HG03442 (cell line): ENCODE data around the gene FARS2.

Source experiments
- ATAC-seq: cut with Tn5 transposase; IDR thresholded peaks from one replicate; pipeline ENCODE4 v1.9.1; 2021; ENCODE audit warnings: mild to moderate bottlenecking, moderate library complexity; ENCODE audit not compliant: unreplicated experiment

The FARS2 gene

GRCh38 chr6:5248302-5249098 is 12.8 kb upstream of the FARS2 start:
- ATAC-seq: no peak

DNA sequence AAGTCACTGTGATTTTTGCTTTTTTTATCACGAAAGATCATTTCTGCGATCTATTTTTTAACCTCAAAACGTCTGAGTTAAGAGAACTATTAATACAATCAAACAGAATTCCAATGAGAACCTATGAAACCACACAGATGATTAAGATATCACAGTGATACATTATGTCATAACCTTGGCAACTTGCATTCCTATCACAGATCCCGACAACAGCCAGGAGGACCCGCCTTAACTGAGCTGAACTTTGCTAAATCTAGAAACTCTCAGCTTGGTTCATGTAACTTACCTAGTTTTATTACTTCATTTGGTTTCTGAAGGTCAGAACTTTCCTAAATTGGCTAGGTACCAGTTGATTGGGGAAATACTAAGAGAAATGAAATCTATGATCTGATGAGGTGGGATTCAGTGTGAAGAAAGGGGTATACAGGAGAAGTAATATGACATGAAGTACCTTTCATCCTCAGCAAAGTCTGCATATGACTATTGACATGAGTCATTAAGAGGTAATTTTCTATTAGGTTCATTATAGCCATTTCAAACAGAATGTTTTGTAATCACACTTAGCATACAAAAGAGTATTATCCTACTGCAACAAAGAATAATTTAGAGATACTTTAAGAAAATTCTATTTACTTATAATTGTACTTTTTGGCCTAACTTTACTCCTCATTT is 11.7 kb upstream of the FARS2 start:
- no peak for ATAC-seq

DNA sequence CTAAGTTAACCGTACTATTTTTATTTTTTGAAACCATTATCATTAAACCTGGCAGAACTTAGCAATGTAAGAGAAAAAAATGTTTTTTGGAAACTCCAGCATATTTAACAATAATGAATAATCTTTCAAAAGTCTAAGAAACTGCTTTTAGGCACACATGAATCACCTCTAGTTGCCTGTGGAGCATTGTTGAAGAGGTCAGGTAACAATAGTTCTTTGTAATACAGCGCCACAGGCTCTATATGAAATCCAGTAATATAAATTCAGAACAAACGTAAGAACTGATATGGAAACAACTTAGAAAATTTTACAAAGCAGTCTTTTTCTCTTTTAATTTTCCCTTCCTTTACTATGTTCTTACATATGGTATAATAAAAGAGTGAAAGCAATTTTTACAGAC is 10.9 kb upstream of the FARS2 start:
- no peak for ATAC-seq

DNA sequence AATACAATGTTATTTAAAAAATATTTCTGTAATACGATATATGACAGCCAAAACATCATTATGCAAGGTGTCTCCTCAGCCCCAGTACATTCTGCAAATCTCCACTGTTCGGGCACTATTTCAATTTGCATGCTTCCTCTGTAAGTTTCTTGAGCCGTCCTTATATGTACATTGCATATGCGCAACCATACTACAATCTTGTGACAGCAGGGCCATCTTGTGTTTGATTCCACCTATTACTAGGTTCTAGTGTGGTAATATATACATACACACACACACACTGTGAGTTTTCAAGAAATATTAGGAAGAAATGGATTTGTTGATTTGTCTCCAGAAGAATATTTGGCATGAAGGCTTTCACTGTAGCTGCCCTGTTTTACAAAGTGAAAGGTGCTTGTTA is 10.4 kb upstream of the FARS2 start:
- no peak for ATAC-seq

DNA sequence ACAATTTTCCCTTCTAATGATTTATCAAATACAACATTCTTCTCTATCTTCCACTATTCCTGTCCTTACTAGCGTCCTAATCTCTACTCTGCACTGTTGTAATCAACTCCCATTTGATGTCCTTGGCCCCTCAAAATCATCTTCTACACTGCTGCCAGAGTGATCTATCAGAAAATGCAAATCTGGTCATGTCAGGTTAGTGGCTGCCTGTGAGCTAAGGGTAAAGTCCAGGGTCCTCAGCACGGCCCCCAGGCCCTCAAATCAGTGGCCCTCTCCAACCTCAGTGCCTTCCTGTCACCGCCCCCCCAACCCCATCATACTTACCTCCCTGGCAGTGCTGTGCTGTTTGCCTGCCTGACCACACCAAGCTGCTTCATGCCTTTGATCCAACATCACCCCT is 4.4 kb upstream of the FARS2 start:
- ATAC-seq: no peak

DNA sequence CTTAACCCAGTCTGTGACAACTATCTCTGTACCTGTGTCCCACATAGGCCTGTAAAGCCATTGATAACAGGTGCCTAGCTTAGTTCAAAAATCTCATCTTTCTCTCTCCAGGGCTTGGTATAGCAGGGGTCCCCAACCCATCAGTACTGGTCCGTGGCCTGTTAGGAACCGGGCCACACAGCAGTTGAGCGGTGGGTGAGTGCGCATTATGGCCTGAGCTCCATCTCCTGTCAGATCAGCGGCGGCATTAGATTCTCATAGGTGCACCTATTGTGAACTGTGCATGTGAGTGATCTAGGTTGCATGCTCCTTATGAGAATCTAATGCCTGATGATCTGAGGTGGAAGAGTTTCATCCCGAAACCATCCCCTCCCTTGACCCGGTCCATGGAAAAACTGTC is 3.9 kb upstream of the FARS2 start:
- no peak for ATAC-seq

GRCh38 chr6:5259428-5259827 is 1.9 kb upstream of the FARS2 start:
- ATAC-seq: no peak

DNA sequence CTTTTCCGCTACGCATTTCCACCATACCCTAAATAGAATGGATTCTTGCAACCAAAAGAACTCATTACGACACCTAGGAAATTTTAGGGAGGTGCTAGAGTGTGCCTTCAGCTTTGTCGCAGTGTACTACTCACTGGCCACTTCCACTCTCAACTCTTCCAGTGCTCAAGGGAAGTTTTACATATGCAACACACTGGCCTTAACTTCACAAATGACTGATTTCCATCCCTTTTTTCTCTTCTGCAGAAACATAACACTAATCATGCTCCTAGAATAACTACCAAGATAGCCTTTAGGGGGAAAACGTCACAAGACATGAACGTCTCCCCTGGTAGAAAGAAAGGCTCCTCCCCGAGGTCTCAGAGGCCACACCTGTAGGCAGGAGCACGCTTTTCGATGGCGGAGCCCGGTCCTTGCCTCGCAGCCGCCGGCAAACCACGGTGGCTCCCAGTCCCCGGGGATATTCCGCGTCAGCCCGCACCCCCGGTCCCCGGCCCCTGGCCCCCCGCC is 1.1 kb upstream of the FARS2 start:
- ATAC-seq: peak; percentile 60

DNA sequence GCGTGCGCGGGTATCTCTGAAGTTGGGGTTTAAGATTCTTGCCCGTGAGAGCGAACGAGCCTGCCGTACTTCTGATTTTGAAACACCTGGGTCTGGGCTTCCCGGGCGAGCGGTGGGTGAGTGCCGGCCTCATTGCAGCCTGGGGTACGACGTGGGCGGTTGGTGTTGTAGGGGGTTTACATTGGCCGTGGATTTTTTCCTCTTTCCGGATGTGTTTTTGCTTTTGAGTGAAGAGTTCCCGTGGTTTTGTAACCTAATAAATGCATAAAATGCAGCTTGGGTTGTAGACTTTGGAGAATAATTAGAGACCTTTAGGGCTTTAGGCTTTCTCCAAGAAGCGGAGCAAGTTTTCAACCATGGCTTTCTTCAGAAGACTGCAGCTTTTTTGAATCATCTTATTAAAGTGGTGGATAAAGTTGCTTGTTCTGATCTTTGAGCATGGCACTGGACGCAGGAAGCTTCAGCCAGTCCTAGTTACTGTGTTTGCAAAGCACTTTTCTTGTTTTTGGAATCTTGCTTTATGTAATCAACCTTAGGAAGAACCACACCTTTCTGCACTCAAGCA is 314 bp downstream of the FARS2 start:
- ATAC-seq: no peak

DNA sequence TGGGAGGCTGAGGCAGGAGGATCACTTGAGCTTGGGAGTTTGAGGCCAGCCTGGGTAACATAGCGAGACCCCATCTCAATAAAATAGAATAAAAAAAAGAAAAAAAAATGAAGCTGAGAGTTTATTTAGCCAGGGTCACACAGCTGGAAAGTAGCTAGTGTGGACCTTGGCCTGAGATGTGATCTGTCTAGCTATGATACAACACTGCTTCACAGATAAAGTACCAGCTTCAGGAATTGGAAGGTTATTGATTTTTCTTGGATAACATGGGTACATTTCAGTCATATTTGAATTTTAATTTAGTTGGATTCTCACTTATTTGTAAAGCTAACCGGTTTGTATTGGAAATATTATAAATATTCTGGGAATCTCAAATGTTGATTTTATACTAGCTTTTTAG is 5.1 kb downstream of the FARS2 start:
- no peak for ATAC-seq

DNA sequence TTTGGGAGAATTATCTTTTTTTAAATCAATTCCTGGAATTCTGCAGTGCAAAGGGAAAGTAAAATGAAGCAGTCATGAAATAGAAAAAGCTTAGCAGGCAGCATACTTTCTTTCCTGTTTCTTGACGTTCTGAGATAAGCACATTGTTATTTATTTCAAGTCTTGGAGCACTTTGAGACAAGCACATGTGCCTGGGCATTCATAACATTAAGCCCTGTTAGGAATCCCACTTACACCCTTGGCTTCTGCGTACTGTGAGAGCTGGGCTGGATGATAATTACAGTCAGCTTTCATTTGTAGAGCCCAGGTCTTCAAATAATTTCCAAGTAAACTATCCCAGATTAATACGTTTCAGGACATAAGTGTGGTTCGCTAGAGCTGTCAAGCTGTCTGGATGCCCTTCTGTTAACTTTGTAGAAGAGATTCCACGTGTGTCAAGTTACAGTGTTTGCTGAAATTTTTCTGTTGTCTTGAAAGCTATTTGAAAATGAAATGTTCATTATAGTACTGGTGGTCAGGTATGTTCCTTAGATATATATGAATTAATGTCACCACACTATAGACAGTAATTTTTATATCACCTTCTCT is 8.9 kb downstream of the FARS2 start:
- no peak for ATAC-seq

DNA sequence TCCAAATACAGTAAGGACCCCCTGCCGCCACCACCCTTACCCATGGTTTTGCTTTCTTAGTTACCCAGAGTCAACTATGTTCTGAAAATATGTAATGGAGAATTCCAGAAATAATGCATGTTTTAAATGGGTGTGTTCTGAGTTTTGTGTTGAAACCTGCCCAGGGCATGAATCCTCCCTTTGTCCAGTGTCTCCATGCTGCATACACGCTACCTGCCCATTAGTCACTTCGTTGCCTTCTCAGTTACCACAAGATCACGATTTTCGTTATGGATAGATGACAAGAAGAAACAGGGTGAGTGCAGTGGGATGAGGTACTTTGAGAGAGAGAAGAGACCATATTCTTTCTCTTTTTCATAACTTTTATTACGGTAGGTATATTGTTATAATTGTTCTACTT is 10.6 kb downstream of the FARS2 start:
- ATAC-seq: no peak

DNA sequence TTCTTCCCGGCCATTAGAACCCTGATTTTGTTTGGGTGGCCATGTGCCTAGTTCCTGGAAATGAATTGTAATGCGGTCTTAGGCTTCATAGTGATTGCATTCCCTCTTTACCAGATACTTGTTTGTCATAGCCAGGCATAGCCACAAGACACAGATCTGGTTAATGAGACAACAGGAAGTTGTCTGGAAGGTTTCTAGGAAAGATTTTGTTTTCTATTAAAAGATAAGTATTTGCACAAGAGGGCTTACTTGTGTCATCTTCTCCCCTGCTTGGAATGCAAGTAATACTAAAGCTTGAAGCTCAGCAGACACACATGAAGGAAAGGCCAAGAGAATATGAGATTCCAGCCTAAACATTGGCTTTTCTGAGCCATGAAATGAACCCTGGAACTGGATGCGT is 12.9 kb downstream of the FARS2 start:
- ATAC-seq: no peak

DNA sequence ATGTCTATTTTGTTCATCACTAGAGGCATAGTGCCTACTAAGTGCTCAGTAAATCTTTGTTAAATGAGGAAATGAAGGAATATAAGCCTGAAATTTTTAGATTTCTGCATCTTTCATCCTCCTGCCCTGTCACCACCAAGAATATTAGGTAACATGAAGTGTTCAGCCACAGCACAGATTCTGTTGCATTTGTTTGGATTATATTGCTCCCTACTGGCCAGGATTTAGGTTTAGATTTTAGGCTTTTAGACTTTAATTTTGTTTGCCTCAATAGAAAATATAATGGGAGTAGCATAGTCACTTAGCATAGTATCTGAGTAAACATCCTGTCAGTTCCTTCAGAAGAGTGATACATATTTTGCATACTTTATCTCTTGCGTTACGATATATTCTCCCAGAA is 14.2 kb downstream of the FARS2 start:
- ATAC-seq: no peak

GRCh38 chr6:5276581-5276980 is 15.3 kb downstream of the FARS2 start:
- no peak for ATAC-seq

GRCh38 chr6:5277589-5277988 is 16.3 kb downstream of the FARS2 start:
- ATAC-seq: no peak

GRCh38 chr6:5278047-5278446 is 16.7 kb downstream of the FARS2 start:
- ATAC-seq: peak; percentile 72

GRCh38 chr6:5278565-5279120 is 17.3 kb downstream of the FARS2 start:
- no peak for ATAC-seq

GRCh38 chr6:5279891-5280338 is 18.6 kb downstream of the FARS2 start:
- peak; percentile 48 for ATAC-seq

DNA sequence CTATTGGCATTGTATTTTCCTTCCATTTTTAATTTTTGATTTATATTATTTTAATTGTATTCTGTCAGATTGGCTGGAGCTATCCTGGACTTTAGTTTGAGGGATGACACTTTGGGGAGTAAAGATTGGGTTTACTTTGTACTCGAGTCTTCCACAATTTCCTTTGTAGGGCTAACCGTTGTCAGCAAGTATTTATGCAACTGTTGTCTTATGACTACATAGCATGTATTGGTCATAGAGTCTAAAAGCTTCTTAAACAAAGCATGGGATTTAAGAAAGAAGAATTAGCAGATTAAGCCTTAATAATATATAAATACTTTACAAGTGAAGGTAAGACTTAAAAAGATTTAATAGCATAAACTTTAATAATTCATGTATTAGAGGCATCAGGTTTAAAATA is 19.6 kb downstream of the FARS2 start:
- ATAC-seq: no peak

- no peak for ATAC-seq
Measured at GRCh38 chr6:5282191-5282623, 20.9 kb downstream of the FARS2 start.
